Uterus (tissue), 4 donors: Measurements from ENCODE around the gene BOD1. TPM values are rescaled to one million over a fixed set of nuclear protein-coding genes. Genes with fewer than 3 reads are reported as not detected.
"Not testable (repeated sequence)": the region's sequence is repeated elsewhere in the genome, so short reads cannot be mapped to it uniquely, and the experiment has no call there.

Experiments used
- DNase-seq, 2 donors: peaks; one replicate each; pipeline ENCODE4 v3.0.0-alpha.2; 2019 to 2020
- H3K27ac ChIP-seq, 2 donors: fragments of 200-600 bp; sonication (generic); 1 replicate in 1 of 2; 2 replicates in 1 of 2; pipeline ENCODE4 v1.5.1; 2016 to 2018
- H3K27me3 ChIP-seq, 2 donors: fragments of 200-600 bp; sonication (generic); one replicate each; pipeline ENCODE4 v1.5.1; 2018 to 2019; ENCODE audit warnings: control low read depth in 1 of 2
- H3K36me3 ChIP-seq, 2 donors: fragments of 200-600 bp; sonication (generic); one replicate each; pipeline ENCODE4 v1.5.1; 2019; ENCODE audit warnings: control low read depth in 1 of 2
- H3K4me1 ChIP-seq, 2 donors: fragments of 200-600 bp; sonication (generic); one replicate each; pipeline ENCODE4 v1.5.1; 2018 to 2019; ENCODE audit warnings: control low read depth in 1 of 2
- H3K4me3 ChIP-seq, 2 donors: fragments of 200-600 bp; sonication (generic); 1 replicate in 1 of 2; 2 replicates in 1 of 2; pipeline ENCODE4 v1.5.1; 2018 to 2019; ENCODE audit warnings: mild to moderate bottlenecking in 1 of 2
- H3K9me3 ChIP-seq, 2 donors: fragments of 200-600 bp; sonication (generic); one replicate each; pipeline ENCODE4 v1.5.1; 2019; ENCODE audit warnings: control low read depth in 1 of 2
- CTCF ChIP-seq, 4 experiments: fragments of 200-600 bp in 2 of 4; fragments of 450-650 bp in 2 of 4; sonication (generic) in 2 of 4; IDR thresholded peaks; one replicate each; pipeline ENCODE4 v1.5.1; 2016 to 2019; ENCODE audit warnings: antibody characterized with exemption in 4 of 4, mild to moderate bottlenecking in 2 of 4, moderate library complexity in 1 of 4
- POLR2A ChIP-seq, 2 donors: fragments of 450-650 bp; IDR thresholded peaks; one replicate each; pipeline ENCODE4 v1.6.1; 2016; ENCODE audit warnings: antibody characterized with exemption in 2 of 2, mild to moderate bottlenecking in 1 of 2, moderate library complexity in 1 of 2
- intact Hi-C: fragments of 100-400 bp; cut with DNase I; formaldehyde crosslinking; loops from one replicate; pipeline ENCODE4 v1.15.1; 2023; ENCODE audit warnings: low total_unique reads
- total RNA-seq, 4 donors: library from RNA; depleted of rRNA in 3 of 4; stranded (reverse); fragments of >200 nt in 3 of 4; gene quantifications; one replicate each; pipeline versions ENCODE4 v1.1.0 to v1.2.4, GENCODE V29; 2014 to 2023
- donor health status: DM: yes; HTN: yes; CAD: no.

Gene BOD1
- total RNA-seq, 4 donors from 2014 or later, result 48.2 to 64.8 (median 57.2) TPM

DNA sequence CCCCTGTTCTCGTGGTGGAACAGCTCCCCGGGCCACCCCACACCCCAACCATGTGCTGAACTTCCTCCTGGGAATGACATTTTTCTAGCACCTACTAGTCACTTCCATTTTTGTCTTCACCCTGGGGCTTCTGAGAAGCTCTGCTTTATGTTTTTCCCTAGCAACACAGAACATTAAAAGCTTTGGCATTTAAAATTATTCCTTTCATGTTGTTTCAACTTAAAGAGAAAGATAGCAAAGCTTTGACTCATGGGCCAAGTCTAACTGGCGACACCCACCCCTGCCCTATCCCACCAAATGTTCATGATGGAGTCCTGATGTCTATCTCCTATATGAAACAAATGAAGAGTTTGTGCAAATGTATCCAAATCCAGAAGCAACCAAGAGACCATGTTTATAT is 22.4 kb downstream of the BOD1 start:
- H3K4me3 ChIP-seq, result no peak overlapping the region
- no peak overlapping the region for H3K27ac ChIP-seq
- peaks cover 0 to 12% of the 10 kb centered on the region in 2 donors for H3K9me3 ChIP-seq
- no peak for DNase-seq
- intact Hi-C loops, result no loop called here
- no peak for TF ChIP-seq POLR2A (IDR thresholded peaks at IDR 0.05)
- no peak for TF ChIP-seq CTCF (IDR thresholded peaks at IDR 0.05)
- H3K4me1 ChIP-seq, result no peaks in the 10 kb centered on the region
- no peaks in the 10 kb centered on the region for H3K27me3 ChIP-seq
- no peaks in the 10 kb centered on the region for H3K36me3 ChIP-seq

GRCh38 chr5:173592050-173592669 is 24.3 kb downstream of the BOD1 start:
- no peak for DNase-seq
- Histone ChIP-seq H3K27me3 (no peaks in the 10 kb centered on the region), H3K9me3 (peaks cover 0 to 17% of the 10 kb centered on the region in 2 donors), H3K36me3 (no peaks in the 10 kb centered on the region), H3K27ac (no peak overlapping the region), H3K4me1 (no peaks in the 10 kb centered on the region), H3K4me3 (no peak overlapping the region)
- intact Hi-C loops, result no loop called here
- TF ChIP-seq POLR2A (IDR thresholded peaks at IDR 0.05) (no peak), CTCF (IDR thresholded peaks at IDR 0.05) (no peak)

DNA sequence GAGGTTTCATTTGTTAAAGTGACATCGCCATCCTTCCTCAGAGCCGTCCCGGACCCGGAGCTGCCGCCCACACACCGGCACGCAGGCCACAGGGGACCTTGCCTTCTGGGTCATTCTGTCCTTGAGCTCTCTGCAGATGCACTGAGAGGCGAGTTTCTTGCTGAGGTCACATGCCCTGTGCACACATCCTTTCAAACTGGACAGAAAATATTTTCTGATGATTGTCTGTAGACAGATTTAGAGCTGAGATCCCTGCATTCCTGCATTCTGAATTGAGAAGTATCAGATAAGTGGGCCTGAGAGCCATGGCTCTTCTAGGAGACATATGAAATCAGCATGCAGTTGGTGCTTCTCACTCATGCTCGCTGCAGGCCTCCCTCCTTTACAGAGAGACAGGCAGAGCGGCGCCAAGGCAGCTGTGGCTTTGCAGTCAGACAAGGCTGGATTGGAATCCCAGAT is 25.4 kb downstream of the BOD1 start:
- no peak for TF ChIP-seq POLR2A (IDR thresholded peaks at IDR 0.05)
- TF ChIP-seq CTCF (IDR thresholded peaks at IDR 0.05), result no peak
- DNase-seq, result no peak
- Histone ChIP-seq H3K27ac (no peak overlapping the region), H3K4me3 (no peak overlapping the region), H3K4me1 (no peaks in the 10 kb centered on the region), H3K27me3 (no peaks in the 10 kb centered on the region), H3K36me3 (no peaks in the 10 kb centered on the region), H3K9me3 (peaks cover 0 to 17% of the 10 kb centered on the region in 2 donors)
- intact Hi-C loops, result no loop called here

DNA sequence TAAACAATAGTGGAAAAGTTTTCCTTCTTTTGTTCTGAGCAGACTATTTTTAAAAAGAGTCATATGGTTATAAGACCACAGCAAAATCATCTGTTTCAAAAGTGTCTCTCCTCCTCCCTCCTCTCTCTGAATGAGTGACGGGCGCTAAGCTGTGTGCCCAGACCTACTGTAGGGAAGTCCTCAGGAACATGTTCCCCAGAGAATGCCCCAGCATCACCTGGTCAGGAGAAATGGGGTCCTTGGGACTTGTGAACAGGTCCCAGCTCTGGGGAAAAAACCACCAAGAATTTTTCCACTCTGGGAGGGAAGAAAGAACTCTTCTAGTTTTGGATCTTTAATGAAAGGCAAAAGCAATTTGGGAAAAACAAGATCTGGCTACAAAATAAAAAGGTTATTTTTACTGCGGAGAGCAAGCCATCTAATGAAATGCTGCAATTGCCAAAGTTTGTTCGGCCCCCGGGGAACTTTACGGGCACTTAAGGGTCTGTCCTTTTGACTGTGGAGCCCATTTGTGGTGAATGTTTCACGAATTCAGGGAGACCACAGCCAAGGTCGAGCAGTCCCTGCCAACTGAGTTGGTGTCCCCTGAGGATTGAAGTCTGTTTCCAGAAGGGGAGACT is 25.9 kb downstream of the BOD1 start:
- no peaks in the 10 kb centered on the region for H3K36me3 ChIP-seq
- no peaks in the 10 kb centered on the region for H3K27me3 ChIP-seq
- H3K4me3 ChIP-seq, result no peak overlapping the region
- peaks cover 0 to 17% of the 10 kb centered on the region in 2 donors for H3K9me3 ChIP-seq
- no peaks in the 10 kb centered on the region for H3K4me1 ChIP-seq
- DNase-seq, result peak in 1 of 2 donors; percentile 19
- intact Hi-C loops, result no loop called here
- H3K27ac ChIP-seq, result peak overlapping the region; percentile 2 to 49
- TF ChIP-seq POLR2A (IDR thresholded peaks at IDR 0.05) (no peak), CTCF (IDR thresholded peaks at IDR 0.05) (no peak)

- H3K4me3 ChIP-seq, H3K9me3 ChIP-seq, H3K27me3 ChIP-seq, H3K4me1 ChIP-seq, intact Hi-C loops, H3K36me3 ChIP-seq, DNase-seq, H3K27ac ChIP-seq: not testable (repeated sequence)
Measured at GRCh38 chr5:173586133-173586532, 30.3 kb downstream of the BOD1 start.
